Neural cell (in vitro differentiated cells): ENCODE results near the gene STMN3. TPM values are rescaled to one million over a fixed set of nuclear protein-coding genes. Genes with fewer than 3 reads are reported as not detected.

Experiments
- H2AFZ ChIP-seq: fragments of 200-600, 300-800 bp; sonication (generic), shearing (Covaris generic); 2 replicates; pipeline ENCODE4 v1.6.0; 2014; ENCODE audit warnings: low read depth, mild to moderate bottlenecking, antibody characterized with exemption, low read length, moderate library complexity
- H3F3A ChIP-seq: fragments of 200-600 bp; shearing (Covaris generic); 2 replicates; pipeline ENCODE4 v1.6.1; 2016; ENCODE audit warnings: mild to moderate bottlenecking, moderate library complexity, mixed read lengths, antibody characterized with exemption, low read length; ENCODE audit not compliant: insufficient read depth, poor library complexity, severe bottlenecking
- H3K27ac ChIP-seq: fragments of 200-600, 300-800 bp; sonication (generic), shearing (Covaris generic); 2 replicates; pipeline ENCODE4 v1.5.1; 2014; ENCODE audit warnings: mild to moderate bottlenecking, low read length, moderate library complexity
- H3K27me3 ChIP-seq: fragments of 300-800, 200-600 bp; sonication (generic), shearing (Covaris generic); 2 replicates; pipeline ENCODE4 v1.6.0; 2014; ENCODE audit warnings: mild to moderate bottlenecking, low read depth, low read length, moderate library complexity; ENCODE audit not compliant: insufficient read depth
- H3K36me3 ChIP-seq: fragments of 300-800, 200-600 bp; sonication (generic), shearing (Covaris generic); 2 replicates; pipeline ENCODE4 v1.5.1; 2014; ENCODE audit warnings: mild to moderate bottlenecking, antibody characterized with exemption, low read length, moderate library complexity; ENCODE audit not compliant: insufficient read depth
- H3K4me2 ChIP-seq: fragments of 300-800, 200-600 bp; sonication (generic), shearing (Covaris generic); 2 replicates; pipeline ENCODE4 v1.6.0; 2014; ENCODE audit warnings: mild to moderate bottlenecking, low read length
- H3K4me3 ChIP-seq: fragments of 300-800, 200-600 bp; sonication (generic), shearing (Covaris generic); 2 replicates; pipeline ENCODE4 v1.5.1; 2014; ENCODE audit warnings: mild to moderate bottlenecking, low read length, moderate library complexity
- H3K79me2 ChIP-seq: fragments of 200-600 bp; shearing (Covaris generic); replicated peaks from 2 replicates; pipeline ENCODE4 v1.6.0; 2014; ENCODE audit warnings: mild to moderate bottlenecking, low read length, moderate library complexity; ENCODE audit not compliant: insufficient read depth
- H3K9ac ChIP-seq: fragments of 300-800, 200-600 bp; sonication (generic), shearing (Covaris generic); 2 replicates; pipeline ENCODE4 v1.6.1; 2016; ENCODE audit warnings: mild to moderate bottlenecking, low read length, mixed read lengths
- H3K9me2 ChIP-seq: fragments of 200-600 bp; shearing (Covaris generic); 2 replicates; pipeline ENCODE4 v1.6.1; 2016; ENCODE audit warnings: mild to moderate bottlenecking, low read length, mixed read lengths; ENCODE audit not compliant: insufficient read depth
- H3K9me3 ChIP-seq: fragments of 200-600, 300-800 bp; sonication (generic), shearing (Covaris generic); 2 replicates; pipeline ENCODE4 v1.6.1; 2016; ENCODE audit warnings: mild to moderate bottlenecking, mixed run types, low read length, moderate library complexity, mixed read lengths
- H4K20me1 ChIP-seq: fragments of 200-600 bp; shearing (Covaris generic); 2 replicates; pipeline ENCODE4 v1.6.1; 2016; ENCODE audit warnings: mild to moderate bottlenecking, mixed run types; ENCODE audit not compliant: insufficient read depth
- CTCF ChIP-seq: fragments of 450-650 bp; IDR thresholded peaks from 2 replicates; pipeline ENCODE4 v1.5.1; 2014; ENCODE audit warnings: antibody characterized with exemption, mild to moderate bottlenecking, moderate library complexity; ENCODE audit not compliant: poor library complexity, severe bottlenecking
- EP300 ChIP-seq: fragments of 450-650 bp; conservative IDR thresholded peaks from 2 replicates; pipeline ENCODE4 v1.6.1; 2014; ENCODE audit warnings: antibody characterized with exemption, mild to moderate bottlenecking, moderate library complexity; ENCODE audit not compliant: poor library complexity, severe bottlenecking
- EZH2 ChIP-seq: fragments of 200-600, 300-800 bp; shearing (Covaris generic), sonication (generic); IDR thresholded peaks from 2 replicates; pipeline ENCODE4 v1.6.1; 2014; ENCODE audit warnings: antibody characterized with exemption, low read length, borderline replicate concordance, mild to moderate bottlenecking; ENCODE audit not compliant: insufficient read depth, poor library complexity, severe bottlenecking
- MXI1 ChIP-seq: fragments of 450-650 bp; conservative IDR thresholded peaks from 2 replicates; pipeline ENCODE4 v1.6.1; 2014; ENCODE audit warnings: antibody characterized with exemption, mild to moderate bottlenecking; ENCODE audit not compliant: poor library complexity, severe bottlenecking
- POLR2AphosphoS5 ChIP-seq: IDR thresholded peaks from 2 replicates; pipeline ENCODE4 v1.6.1; 2012
- RAD21 ChIP-seq: fragments of 450-650 bp; conservative IDR thresholded peaks from 2 replicates; pipeline ENCODE4 v1.6.1; 2014; ENCODE audit warnings: antibody characterized with exemption, mild to moderate bottlenecking, moderate library complexity
- SMC3 ChIP-seq: fragments of 450-650 bp; conservative IDR thresholded peaks from 2 replicates; pipeline ENCODE4 v1.6.1; 2014; ENCODE audit warnings: antibody characterized with exemption, mild to moderate bottlenecking, moderate library complexity; ENCODE audit not compliant: poor library complexity
- TAF1 ChIP-seq: IDR thresholded peaks from 2 replicates; pipeline ENCODE4 v1.6.1; 2012; ENCODE audit warnings: low read depth
- polyA plus RNA-seq: library from polyadenylated mRNA; depleted of rRNA; stranded (reverse); fragments of >200 nt; gene quantifications from 2 replicates; pipeline ENCODE4 v1.2.3, GENCODE V29; 2014
- TF ChIP-seq, protein P1 (sequence below): IDR thresholded peaks from 2 replicates; pipeline ENCODE4 v1.6.1; 2012; ENCODE audit warnings: borderline replicate concordance

The STMN3 gene
- polyA plus RNA-seq, 1 donor from 2014 or later = 268 TPM

GRCh38 chr20:63685269-63686026, 32.2 kb upstream of the STMN3 start:
- H3F3A ChIP-seq = no peaks in the 10 kb centered on the region
- H2AFZ ChIP-seq = no peak overlapping the region
- H3K79me2 ChIP-seq = no peaks in the 10 kb centered on the region
- H3K9ac ChIP-seq = no peak overlapping the region
- TF ChIP-seq CTCF (no peak), RAD21 (no peak), SMC3 (no peak), MXI1 (no peak), TAF1 (no peak), POLR2AphosphoS5 (no peak)
- TF ChIP-seq, protein P1, sequence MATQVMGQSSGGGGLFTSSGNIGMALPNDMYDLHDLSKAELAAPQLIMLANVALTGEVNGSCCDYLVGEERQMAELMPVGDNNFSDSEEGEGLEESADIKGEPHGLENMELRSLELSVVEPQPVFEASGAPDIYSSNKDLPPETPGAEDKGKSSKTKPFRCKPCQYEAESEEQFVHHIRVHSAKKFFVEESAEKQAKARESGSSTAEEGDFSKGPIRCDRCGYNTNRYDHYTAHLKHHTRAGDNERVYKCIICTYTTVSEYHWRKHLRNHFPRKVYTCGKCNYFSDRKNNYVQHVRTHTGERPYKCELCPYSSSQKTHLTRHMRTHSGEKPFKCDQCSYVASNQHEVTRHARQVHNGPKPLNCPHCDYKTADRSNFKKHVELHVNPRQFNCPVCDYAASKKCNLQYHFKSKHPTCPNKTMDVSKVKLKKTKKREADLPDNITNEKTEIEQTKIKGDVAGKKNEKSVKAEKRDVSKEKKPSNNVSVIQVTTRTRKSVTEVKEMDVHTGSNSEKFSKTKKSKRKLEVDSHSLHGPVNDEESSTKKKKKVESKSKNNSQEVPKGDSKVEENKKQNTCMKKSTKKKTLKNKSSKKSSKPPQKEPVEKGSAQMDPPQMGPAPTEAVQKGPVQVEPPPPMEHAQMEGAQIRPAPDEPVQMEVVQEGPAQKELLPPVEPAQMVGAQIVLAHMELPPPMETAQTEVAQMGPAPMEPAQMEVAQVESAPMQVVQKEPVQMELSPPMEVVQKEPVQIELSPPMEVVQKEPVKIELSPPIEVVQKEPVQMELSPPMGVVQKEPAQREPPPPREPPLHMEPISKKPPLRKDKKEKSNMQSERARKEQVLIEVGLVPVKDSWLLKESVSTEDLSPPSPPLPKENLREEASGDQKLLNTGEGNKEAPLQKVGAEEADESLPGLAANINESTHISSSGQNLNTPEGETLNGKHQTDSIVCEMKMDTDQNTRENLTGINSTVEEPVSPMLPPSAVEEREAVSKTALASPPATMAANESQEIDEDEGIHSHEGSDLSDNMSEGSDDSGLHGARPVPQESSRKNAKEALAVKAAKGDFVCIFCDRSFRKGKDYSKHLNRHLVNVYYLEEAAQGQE = no peak
- H3K27ac ChIP-seq = no peak overlapping the region
- H3K4me3 ChIP-seq = no peak overlapping the region
- no peaks in the 10 kb centered on the region for H4K20me1 ChIP-seq
- H3K4me2 ChIP-seq = no peak overlapping the region
- H3K36me3 ChIP-seq = no peaks in the 10 kb centered on the region
- no peaks in the 10 kb centered on the region for H3K9me3 ChIP-seq
- no peaks in the 10 kb centered on the region for H3K27me3 ChIP-seq
- H3K9me2 ChIP-seq = no peaks in the 10 kb centered on the region

DNA sequence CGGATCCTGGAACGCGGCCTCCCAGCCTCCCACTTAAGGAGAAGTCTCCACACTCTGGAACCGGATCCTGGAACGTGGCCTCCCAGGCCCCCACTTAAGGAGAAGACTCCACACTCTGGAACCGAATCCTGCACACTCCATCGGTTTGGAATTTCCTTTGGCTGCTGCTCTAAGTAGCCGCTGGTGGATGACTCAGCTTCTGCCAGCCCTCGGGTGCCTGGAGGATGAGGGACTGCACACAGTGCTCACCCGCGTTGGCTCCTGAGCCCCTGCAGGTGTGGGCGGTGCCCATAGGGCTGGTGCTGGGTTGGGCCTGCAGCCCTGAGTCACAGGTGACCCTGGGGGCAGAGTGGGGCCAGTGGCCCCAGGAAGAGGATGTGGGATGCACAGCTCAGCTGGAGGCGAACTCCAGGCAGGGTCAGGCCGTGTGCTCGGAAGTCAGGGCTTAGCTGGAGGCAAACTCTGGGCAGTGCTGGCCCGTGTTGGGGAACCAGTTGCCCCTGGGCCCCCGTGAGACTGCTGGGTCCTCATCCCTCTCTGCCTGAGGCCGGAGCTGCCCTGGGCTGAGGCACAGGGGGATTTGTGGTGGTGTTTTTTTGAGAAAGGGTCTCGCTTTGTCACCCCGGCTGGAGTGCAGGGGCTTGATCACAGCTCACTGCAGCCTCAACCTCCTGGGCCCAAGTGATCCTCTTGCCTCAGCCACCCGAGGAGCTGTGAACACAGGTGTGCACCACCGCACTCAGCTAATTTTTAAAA, 29.3 kb upstream of the STMN3 start:
- Histone ChIP-seq H4K20me1 (no peaks in the 10 kb centered on the region), H3K36me3 (no peaks in the 10 kb centered on the region), H3F3A (no peaks in the 10 kb centered on the region), H3K79me2 (no peaks in the 10 kb centered on the region), H3K4me3 (no peak overlapping the region), H2AFZ (no peak overlapping the region), H3K4me2 (no peak overlapping the region), H3K9me2 (no peaks in the 10 kb centered on the region), H3K9ac (no peak overlapping the region), H3K27me3 (no peaks in the 10 kb centered on the region), H3K27ac (no peak overlapping the region), H3K9me3 (no peaks in the 10 kb centered on the region)
- TF ChIP-seq EZH2 = no peak
- no peak for TF ChIP-seq MXI1
- TF ChIP-seq POLR2AphosphoS5 = no peak
- TF ChIP-seq EP300 = no peak
